Fibroblast of the aortic adventitia (primary cell): Measurements from ENCODE around the gene TERT. TPM values are rescaled to one million over a fixed set of nuclear protein-coding genes. Genes with fewer than 3 reads are reported as not detected.

ENCODE experiments used
- DNase-seq: peaks from one replicate; pipeline ENCODE4 v3.0.0-alpha.2; 2010; ENCODE audit warnings: low read depth
- H3K4me3 ChIP-seq: 2 replicates; pipeline ENCODE4 v1.5.1; 2011; ENCODE audit warnings: low read depth, mild to moderate bottlenecking, control low read depth, low read length, moderate library complexity
- total RNA-seq: library from RNA; depleted of rRNA; stranded (reverse); fragments of >200 nt; gene quantifications from 2 replicates; pipeline ENCODE4 v1.2.3, GENCODE V29; 2012; ENCODE audit warnings: low replicate concordance
- TF ChIP-seq, protein P1 (sequence below): IDR thresholded peaks from 2 replicates; pipeline ENCODE4 v1.5.1; 2011; ENCODE audit warnings: mild to moderate bottlenecking, low read length, control low read depth, inconsistent platforms; ENCODE audit not compliant: insufficient read depth

Gene TERT
- total RNA-seq, 1 donor: not detected

DNA sequence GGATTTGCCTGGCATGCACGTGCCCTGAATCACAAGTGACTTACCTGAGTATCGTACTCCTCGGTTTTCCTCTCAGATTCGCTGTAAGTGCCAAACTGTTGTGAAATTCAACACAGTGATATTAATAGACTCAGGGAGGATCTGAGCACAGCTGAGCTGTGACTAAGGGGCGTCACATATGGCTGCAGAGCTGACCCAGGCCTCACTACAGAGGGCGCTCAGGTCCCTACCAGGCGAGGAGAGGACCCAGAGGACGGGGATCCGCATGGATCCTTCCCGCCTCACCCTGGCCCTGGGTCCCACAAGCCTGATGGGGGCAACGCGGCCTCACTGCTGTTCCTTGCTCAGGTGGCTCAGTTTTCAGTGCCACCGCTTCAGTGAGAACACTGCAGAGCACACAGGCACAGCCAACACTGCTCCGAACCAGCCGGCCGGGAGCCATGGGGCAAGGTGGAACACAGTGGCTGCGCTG lies 29.9 kb upstream of the TERT start:
- H3K4me3 ChIP-seq: no peak overlapping the region
- TF ChIP-seq, protein P1, sequence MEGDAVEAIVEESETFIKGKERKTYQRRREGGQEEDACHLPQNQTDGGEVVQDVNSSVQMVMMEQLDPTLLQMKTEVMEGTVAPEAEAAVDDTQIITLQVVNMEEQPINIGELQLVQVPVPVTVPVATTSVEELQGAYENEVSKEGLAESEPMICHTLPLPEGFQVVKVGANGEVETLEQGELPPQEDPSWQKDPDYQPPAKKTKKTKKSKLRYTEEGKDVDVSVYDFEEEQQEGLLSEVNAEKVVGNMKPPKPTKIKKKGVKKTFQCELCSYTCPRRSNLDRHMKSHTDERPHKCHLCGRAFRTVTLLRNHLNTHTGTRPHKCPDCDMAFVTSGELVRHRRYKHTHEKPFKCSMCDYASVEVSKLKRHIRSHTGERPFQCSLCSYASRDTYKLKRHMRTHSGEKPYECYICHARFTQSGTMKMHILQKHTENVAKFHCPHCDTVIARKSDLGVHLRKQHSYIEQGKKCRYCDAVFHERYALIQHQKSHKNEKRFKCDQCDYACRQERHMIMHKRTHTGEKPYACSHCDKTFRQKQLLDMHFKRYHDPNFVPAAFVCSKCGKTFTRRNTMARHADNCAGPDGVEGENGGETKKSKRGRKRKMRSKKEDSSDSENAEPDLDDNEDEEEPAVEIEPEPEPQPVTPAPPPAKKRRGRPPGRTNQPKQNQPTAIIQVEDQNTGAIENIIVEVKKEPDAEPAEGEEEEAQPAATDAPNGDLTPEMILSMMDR: no peak
- DNase-seq: no peak

DNA sequence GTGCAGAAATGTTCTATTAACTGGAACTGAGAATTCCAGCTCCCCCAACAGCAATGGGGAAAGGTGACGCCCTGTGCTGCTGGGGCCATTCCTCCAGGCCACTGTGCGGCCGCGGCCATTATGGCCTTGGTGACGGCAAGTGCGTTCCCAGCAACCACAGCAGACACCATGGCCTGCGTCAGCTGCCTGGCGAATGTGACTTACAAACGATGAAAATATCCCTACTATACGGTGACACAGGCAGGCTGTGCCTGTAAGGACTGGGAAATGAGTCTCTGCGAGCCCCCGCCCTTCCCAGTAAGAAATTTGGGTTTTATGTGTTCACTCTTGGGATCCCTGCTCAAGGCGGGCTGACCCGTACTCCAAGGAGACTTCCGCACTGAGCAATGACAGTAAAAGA lies 29.4 kb upstream of the TERT start:
- DNase-seq: no peak
- no peak overlapping the region for H3K4me3 ChIP-seq
- TF ChIP-seq, protein P1: no peak

DNA sequence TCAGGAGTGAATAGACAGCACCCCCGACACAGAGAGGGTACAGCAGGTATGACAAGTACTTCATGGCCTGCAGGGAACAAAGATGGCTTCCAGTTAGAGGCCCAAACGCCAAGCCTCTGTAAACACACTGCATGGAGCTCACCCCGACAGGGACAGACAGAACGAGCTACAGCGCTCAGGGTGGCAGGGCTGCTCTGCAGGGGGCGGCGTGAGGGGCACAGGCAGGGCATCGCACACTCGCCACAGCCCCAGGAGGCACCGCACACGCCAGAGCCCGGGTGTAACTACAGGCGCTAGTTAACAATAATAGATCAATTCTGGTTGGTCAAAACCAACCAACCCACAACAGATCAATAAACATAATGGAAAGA lies 28.9 kb upstream of the TERT start:
- DNase-seq: no peak
- TF ChIP-seq, protein P1: no peak
- H3K4me3 ChIP-seq: no peak overlapping the region

DNA sequence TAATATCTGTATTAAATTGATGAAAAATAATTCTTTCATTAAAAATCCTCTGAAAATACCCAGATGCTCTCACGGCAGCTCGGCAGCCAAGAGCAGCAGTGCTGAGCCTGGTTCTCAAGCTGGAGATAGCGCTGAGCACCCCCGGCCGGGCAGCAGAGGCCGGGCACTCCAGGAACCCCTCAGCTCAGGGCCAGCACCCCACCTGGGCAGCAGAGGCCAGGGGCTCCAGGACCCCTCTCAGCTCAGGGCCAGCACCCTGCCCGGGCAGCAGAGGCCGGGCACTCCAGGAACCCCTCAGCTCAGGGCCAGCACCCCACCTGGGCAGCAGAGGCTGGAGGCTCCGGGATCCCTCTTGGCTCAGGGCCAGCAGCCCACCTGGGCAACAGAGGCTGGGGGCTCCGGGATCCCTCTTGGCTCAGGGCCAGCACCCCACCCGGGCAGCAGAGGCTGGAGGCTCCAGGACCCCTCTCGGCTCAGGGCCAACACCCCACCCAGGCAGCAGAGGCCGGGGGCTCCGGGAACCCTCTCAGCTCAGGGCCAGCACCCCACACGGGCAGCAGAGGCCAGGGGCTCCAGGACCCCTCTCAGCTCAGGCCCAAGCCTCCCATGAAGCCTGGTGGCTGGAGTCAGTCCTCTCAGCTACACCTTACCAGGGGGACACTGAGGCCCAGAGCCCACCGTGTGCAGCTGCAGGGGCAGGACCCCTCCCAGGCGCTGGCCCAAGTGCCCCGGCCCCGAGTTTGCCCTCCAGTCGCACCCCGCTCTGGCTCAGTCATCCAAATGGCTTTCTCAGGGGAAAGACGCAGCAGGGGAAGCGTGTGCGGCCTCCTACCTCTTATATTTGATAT lies 28.3 kb upstream of the TERT start:
- no peak for DNase-seq
- no peak overlapping the region for H3K4me3 ChIP-seq
- TF ChIP-seq, protein P1: no peak

DNA sequence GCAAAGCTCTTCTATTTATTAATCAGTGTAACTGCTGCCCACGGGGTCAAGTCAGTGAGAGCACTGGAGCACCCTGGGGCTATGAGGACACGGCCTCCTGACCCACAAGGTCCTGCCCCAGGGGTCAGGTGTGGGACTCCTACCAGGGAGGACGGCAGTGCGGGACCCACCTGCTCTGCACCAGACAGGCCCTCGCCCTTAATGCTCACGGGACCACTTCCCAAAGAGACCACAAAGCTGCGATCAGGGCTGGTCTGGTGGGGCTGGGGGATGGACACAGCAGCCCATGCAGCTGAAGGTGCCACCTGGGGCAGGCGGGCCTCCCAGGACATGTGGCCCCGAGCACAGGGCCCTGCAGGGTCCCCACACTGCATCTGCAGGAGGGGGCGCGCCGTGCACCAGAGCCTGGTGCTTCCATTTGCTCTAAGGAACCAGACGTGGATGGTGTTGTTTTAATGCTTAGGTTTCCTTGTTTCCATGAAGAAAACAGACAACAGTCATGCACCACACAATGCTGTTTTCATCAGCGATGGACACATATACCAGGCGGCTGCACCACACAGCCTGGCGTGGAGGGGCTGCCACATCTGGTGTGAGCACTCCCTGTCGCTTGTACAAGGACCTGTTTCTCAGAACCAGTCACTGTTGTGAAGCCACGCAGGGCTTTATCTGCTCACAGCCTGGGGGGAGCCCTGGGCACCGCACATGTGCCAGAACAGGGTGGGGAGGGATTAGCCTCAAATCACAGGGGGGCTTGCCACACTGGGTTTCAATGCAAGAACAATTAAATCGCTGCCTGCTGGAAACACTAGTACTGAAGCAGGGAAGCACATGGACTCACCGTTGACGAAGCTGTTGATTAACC lies 27.4 kb upstream of the TERT start:
- TF ChIP-seq, protein P1: no peak
- no peak for DNase-seq
- H3K4me3 ChIP-seq: no peak overlapping the region

DNA sequence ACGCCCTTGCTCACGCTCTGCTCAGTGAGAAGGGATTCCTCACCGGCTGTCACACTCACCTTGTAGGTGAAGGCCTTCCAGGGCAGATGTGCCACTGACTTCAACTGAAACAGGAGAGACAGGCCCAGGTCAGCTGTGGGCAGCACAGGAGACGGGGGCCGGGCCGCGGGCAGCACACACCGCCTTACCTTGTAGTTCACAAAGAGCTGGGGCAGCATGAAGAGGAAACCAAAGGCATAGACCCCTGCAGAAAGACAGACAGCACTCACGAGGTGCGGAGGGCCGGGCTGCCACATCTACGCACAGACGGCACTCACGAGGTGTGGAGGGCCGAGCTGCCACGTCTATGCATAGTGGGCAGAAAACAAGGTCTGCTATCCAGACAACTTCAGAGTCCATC lies 26.7 kb upstream of the TERT start:
- no peak overlapping the region for H3K4me3 ChIP-seq
- TF ChIP-seq, protein P1: no peak
- no peak for DNase-seq
